Measurements from ENCODE around the gene JMJD1C. TPM values are rescaled to one million over a fixed set of nuclear protein-coding genes. Genes with fewer than 3 reads are reported as not detected.
"Not testable (repeated sequence)": the region's sequence is repeated elsewhere in the genome, so short reads cannot be mapped to it uniquely, and the experiment has no call there.

JMJD1C gene
- 27.1 TPM for polyA plus RNA-seq (2012; ENCODE audit: low read depth, missing spikeins)

DNA sequence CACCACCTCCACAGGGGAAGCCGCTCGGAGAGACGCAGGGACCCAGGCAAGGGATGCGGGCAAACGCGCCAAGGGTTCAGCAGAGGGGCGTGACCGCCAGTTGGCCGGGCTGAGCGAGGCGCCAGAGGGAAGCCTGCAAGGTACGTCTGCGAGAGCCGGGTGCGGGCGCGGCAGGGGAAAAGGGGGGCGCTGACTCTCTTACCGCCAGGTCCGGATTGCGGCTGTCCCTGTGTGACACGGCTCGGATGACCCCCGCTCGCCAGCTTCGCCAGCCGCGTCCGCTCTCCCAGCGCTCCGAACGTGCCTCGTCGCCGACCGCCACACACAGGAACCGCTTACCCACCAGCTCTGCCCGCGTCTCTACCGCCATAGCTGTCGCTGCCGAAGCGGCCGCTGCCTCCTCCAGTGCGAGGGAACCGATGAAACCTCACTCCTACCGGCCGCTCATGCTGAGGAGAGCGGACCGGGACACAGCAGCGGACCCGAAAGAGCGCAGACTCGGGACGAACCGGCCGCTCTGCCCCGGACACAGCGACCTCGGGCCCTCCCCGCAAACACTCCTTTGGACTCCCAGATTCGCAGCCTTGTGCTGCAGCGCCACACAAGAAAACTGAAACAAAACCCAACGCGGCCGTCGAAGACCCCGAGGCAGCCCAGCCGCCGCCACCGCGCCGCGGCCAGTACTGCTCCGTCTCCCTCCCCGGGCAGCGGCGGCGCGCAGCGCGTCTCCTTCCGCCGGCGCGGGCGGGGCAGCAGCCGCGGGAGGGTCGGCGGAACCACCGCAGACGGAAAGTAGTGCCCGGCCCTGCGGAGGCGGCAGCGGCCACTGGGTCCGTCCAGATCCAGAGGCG is at the start of gene JMJD1C:
TSS of gene JMJD1C (minus strand) at position 685 of the 851 bp plus-strand sequence. CDS start at position 370, 315 bp downstream.
- peak; percentile 58 for DNase-seq (ENCODE audit: insufficient read length, low spot score)
- peak; percentile 88 for FAIRE-seq
- TF ChIP-seq POU2F2 (IDR thresholded peaks at IDR 0.05; ENCODE audit: low read depth, low read length) (peak; percentile 24; the same call in 1 of the 2 replicates), SPI1 (IDR thresholded peaks at IDR 0.05; ENCODE audit: low read depth, low read length) (no peak), POLR2AphosphoS5 (IDR thresholded peaks at IDR 0.05; ENCODE audit: low read depth, low read length) (peak; percentile 53), TAF1 (IDR thresholded peaks at IDR 0.05; ENCODE audit: low read depth, low read length) (peak; percentile 60; the same call in 1 of the 2 replicates), POLR2A (IDR thresholded peaks at IDR 0.05; ENCODE audit: low read depth, low read length) (peak; percentile 86)

- TF ChIP-seq SPI1 (IDR thresholded peaks at IDR 0.05; ENCODE audit: low read depth, low read length) (peak; percentile 56), TAF1 (IDR thresholded peaks at IDR 0.05; ENCODE audit: low read depth, low read length) (no peak)
- no peak for DNase-seq (ENCODE audit: insufficient read length, low spot score)
- FAIRE-seq, result no peak
These were observed 49.4 kb upstream of the JMJD1C start for GRCh38 chr10:63515002-63515763.

- DNase-seq (ENCODE audit: insufficient read length, low spot score) (no peak), FAIRE-seq (no peak)
- TF ChIP-seq POLR2AphosphoS5 (IDR thresholded peaks at IDR 0.05; ENCODE audit: low read depth, low read length) (no peak), PAX5 (IDR thresholded peaks at IDR 0.05; ENCODE audit: insufficient read depth, low read length, severe bottlenecking) (no peak), TAF1 (IDR thresholded peaks at IDR 0.05; ENCODE audit: low read depth, low read length) (no peak), POU2F2 (IDR thresholded peaks at IDR 0.05; ENCODE audit: low read depth, low read length) (no peak), SPI1 (IDR thresholded peaks at IDR 0.05; ENCODE audit: low read depth, low read length) (no peak)
These were observed 40.8 kb upstream of the JMJD1C start for GRCh38 chr10:63506554-63506953.

- DNase-seq (ENCODE audit: insufficient read length, low spot score), result no peak
- TF ChIP-seq POLR2A (IDR thresholded peaks at IDR 0.05; ENCODE audit: low read depth, low read length), result no peak
- FAIRE-seq, result no peak
These were observed 39.8 kb upstream of the JMJD1C start for GRCh38 chr10:63505562-63505961.

DNA sequence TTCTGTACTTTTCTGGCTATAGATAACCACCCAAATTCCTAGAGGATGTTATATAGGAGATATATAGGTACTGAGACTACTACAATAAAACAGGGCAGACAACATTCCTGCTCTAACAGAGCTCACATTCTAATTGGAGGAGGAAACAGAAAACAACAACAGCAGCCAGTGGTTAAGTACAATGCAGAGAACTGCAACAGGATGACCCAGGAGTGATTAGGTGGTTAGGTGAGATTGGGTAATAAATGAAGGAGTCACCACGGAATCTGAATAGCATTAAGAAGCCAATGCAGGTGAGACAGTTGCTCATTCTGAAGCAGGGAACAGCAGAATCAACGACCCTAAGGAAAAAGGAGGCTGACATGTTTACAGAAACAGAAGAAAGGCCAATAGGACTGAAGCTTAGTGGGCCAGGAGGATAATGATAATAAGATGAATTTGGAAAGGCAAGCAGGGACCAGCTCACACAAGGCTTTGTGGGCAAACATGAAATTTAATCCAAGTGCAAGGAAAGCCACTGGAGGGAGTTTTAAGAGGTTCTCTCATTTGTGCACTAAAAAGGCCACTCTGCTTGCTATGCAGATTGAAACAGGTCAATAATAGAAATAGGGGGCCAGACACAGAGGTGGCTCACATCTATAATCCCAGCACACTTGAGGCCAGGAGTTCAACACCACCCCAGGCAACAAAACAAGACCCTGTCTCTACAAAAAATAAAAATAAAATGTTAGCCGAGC is 38.5 kb upstream of the JMJD1C start:
- TF ChIP-seq POU2F2 (IDR thresholded peaks at IDR 0.05; ENCODE audit: low read depth, low read length) (no peak), SPI1 (IDR thresholded peaks at IDR 0.05; ENCODE audit: low read depth, low read length) (no peak), POLR2AphosphoS5 (IDR thresholded peaks at IDR 0.05; ENCODE audit: low read depth, low read length) (no peak), POLR2A (IDR thresholded peaks at IDR 0.05; ENCODE audit: low read depth, low read length) (no peak), PAX5 (IDR thresholded peaks at IDR 0.05; ENCODE audit: insufficient read depth, low read length, severe bottlenecking) (no peak), TAF1 (IDR thresholded peaks at IDR 0.05; ENCODE audit: low read depth, low read length) (no peak)

GRCh38 chr10:63503395-63503794 is 37.6 kb upstream of the JMJD1C start:
- no peak for FAIRE-seq
- no peak for DNase-seq (ENCODE audit: insufficient read length, low spot score)
- no peak for TF ChIP-seq POU2F2 (IDR thresholded peaks at IDR 0.05; ENCODE audit: low read depth, low read length)

More for the DNA sequence above, 38.5 kb upstream of the JMJD1C start:
- FAIRE-seq, result peak; percentile 23
- DNase-seq (ENCODE audit: insufficient read length, low spot score), result no peak

DNA sequence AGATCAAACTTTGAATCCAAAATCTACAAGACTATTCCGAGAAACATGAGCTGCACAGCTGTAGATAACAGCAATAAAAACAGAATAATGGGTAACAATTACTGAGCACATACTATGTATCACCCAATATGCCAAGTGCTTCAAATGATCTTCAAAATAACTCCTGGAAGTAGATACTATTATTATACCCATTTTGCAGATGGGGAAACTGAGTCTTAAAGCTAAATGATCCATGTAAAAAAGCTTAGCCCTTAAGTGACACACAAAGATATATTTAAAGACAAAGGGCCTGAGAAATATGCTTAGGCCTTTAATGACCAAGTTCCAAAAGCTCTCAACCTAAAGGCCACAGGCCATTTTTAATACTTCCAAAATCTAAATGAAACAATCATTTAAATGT is 37.1 kb upstream of the JMJD1C start:
- FAIRE-seq (no peak), DNase-seq (ENCODE audit: insufficient read length, low spot score) (no peak)
- no peak for TF ChIP-seq POU2F2 (IDR thresholded peaks at IDR 0.05; ENCODE audit: low read depth, low read length)
- TF ChIP-seq POLR2A (IDR thresholded peaks at IDR 0.05; ENCODE audit: low read depth, low read length), result no peak
- TF ChIP-seq POLR2AphosphoS5 (IDR thresholded peaks at IDR 0.05; ENCODE audit: low read depth, low read length), result no peak
- no peak for TF ChIP-seq TAF1 (IDR thresholded peaks at IDR 0.05; ENCODE audit: low read depth, low read length)
- no peak for TF ChIP-seq SPI1 (IDR thresholded peaks at IDR 0.05; ENCODE audit: low read depth, low read length)
- TF ChIP-seq PAX5 (IDR thresholded peaks at IDR 0.05; ENCODE audit: insufficient read depth, low read length, severe bottlenecking), result no peak

DNA sequence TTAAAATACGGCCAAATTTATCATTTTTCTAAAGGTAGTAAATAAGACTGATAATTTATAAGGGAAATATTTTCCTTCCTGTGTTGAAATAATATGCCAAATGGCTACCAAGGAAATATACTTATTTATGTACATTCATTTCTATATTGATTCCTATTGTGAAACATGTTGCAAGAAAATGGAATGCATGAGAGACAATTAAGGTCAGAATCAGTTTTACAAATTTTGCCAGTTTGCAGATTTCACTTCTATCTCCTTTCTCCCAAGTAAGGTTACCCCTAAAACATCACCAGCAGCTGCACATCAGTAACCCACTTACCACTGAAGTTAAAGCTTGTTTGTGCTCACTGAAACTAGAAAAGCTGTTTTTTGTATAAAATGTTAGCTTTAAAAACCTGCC is 36.2 kb upstream of the JMJD1C start:
- TF ChIP-seq TAF1 (IDR thresholded peaks at IDR 0.05; ENCODE audit: low read depth, low read length) (no peak), SPI1 (IDR thresholded peaks at IDR 0.05; ENCODE audit: low read depth, low read length) (no peak), POU2F2 (IDR thresholded peaks at IDR 0.05; ENCODE audit: low read depth, low read length) (no peak), POLR2AphosphoS5 (IDR thresholded peaks at IDR 0.05; ENCODE audit: low read depth, low read length) (no peak), PAX5 (IDR thresholded peaks at IDR 0.05; ENCODE audit: insufficient read depth, low read length, severe bottlenecking) (no peak), POLR2A (IDR thresholded peaks at IDR 0.05; ENCODE audit: low read depth, low read length) (no peak)
- no peak for DNase-seq (ENCODE audit: insufficient read length, low spot score)
- no peak for FAIRE-seq

DNA sequence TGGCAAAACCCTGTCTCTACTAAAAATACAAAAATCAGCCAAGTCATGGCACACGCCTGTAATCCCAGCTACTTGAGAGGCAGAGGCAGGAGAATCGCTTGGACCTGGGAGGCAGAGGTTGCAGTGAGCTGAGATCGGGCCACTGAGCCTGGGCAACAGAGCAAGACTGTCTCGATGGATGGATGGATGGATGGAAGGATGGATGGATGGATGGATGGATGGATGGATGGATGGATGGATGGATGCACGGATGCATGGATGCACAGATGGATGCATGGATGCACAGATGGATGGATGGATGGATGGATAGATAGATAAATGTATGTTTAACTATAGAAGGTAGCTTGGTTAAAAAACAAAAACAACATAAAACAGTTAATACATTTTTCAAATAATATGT is 34.8 kb upstream of the JMJD1C start:
- FAIRE-seq; DNase-seq (ENCODE audit: insufficient read length, low spot score): not testable (repeated sequence)

- FAIRE-seq (no peak), DNase-seq (ENCODE audit: insufficient read length, low spot score) (no peak)
- TF ChIP-seq POLR2AphosphoS5 (IDR thresholded peaks at IDR 0.05; ENCODE audit: low read depth, low read length) (no peak), POLR2A (IDR thresholded peaks at IDR 0.05; ENCODE audit: low read depth, low read length) (no peak), PAX5 (IDR thresholded peaks at IDR 0.05; ENCODE audit: insufficient read depth, low read length, severe bottlenecking) (no peak), POU2F2 (IDR thresholded peaks at IDR 0.05; ENCODE audit: low read depth, low read length) (no peak), SPI1 (IDR thresholded peaks at IDR 0.05; ENCODE audit: low read depth, low read length) (no peak), TAF1 (IDR thresholded peaks at IDR 0.05; ENCODE audit: low read depth, low read length) (no peak)
These were observed 32.9 kb upstream of the JMJD1C start for GRCh38 chr10:63498665-63499064.
